Measurements from ENCODE around the gene ENTREP1. TPM values are rescaled to one million over a fixed set of nuclear protein-coding genes. Genes with fewer than 3 reads are reported as not detected.

The ENTREP1 gene
- total RNA-seq, 1 donor from 2014 or later: 2.6 TPM

GRCh38 chr9:69428017-69428785 is 103.2 kb downstream of the ENTREP1 start:
- peaks cover 7% of the 10 kb centered on the region for H3K4me1 Mint-ChIP-seq
- H3K9me3 Mint-ChIP-seq: no peaks in the 10 kb centered on the region
- peaks cover 15% of the 10 kb centered on the region for H3K36me3 Mint-ChIP-seq
- H3K27ac Mint-ChIP-seq: no peak overlapping the region
- no peak for TF ChIP-seq CTCF (IDR thresholded peaks at IDR 0.05; ENCODE audit: unreplicated experiment)
- DNase-seq (ENCODE audit: low spot score in 2 of 2, unreplicated experiment in 2 of 2): no peak
- peaks cover 15% of the 10 kb centered on the region for H3K27me3 Mint-ChIP-seq (ENCODE audit: low read depth)
- H3K4me3 Mint-ChIP-seq: no peak overlapping the region

DNA sequence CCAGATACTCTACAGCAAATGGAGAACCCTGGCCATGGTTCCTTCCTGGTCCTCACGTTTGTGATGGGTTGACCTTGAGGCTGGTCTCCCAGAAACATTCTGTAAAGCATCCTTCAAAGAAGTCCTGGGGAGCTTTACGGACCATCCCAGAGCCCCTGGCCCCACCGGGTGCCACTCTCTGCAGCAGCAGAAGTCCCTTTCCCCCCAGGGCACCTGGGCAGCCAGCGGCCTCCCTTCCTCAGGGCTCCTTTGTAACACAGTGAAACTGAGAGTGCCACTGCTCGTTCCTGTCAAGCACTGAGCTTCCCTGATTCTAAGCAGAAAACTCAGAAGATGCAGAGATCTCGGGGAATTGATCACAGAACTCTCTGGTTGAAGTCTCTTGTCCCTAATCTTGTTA is 104.3 kb downstream of the ENTREP1 start:
- Mint-ChIP-seq H3K4me3 (no peak overlapping the region), H3K9me3 (no peaks in the 10 kb centered on the region), H3K27ac (no peak overlapping the region), H3K36me3 (peaks cover 15% of the 10 kb centered on the region), H3K27me3 (ENCODE audit: low read depth) (peaks cover 15% of the 10 kb centered on the region), H3K4me1 (peaks cover 7% of the 10 kb centered on the region)
- no peak for TF ChIP-seq CTCF (IDR thresholded peaks at IDR 0.05; ENCODE audit: unreplicated experiment)
- DNase-seq (ENCODE audit: low spot score in 2 of 2, unreplicated experiment in 2 of 2): no peak

DNA sequence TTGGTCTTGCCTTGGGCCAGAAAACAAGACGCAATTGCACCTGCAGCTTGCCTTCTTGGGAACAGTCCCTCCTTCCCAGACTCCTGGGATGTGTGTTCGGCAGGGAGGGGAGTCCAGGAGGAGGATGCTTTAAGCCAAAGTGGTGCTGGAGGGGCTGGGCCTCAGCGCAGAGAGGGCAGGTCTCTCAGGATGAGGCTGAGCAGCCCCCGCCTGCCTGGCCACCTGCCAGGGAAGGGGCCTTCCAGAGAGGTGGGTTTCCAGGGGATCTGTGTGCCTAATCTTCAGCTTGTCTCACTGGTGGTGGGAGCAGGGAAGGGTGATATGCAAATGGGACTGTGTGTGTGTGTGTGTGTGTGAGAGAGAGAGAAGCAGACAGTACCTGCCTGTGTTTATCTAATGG is 105.2 kb downstream of the ENTREP1 start:
- TF ChIP-seq CTCF (IDR thresholded peaks at IDR 0.05; ENCODE audit: unreplicated experiment): no peak
- Mint-ChIP-seq H3K9me3 (no peaks in the 10 kb centered on the region), H3K27ac (no peak overlapping the region), H3K27me3 (ENCODE audit: low read depth) (peaks cover 13% of the 10 kb centered on the region), H3K4me3 (no peak overlapping the region), H3K4me1 (peaks cover 7% of the 10 kb centered on the region), H3K36me3 (peaks cover 15% of the 10 kb centered on the region)
- no peak for DNase-seq (ENCODE audit: low spot score in 2 of 2, unreplicated experiment in 2 of 2)

DNA sequence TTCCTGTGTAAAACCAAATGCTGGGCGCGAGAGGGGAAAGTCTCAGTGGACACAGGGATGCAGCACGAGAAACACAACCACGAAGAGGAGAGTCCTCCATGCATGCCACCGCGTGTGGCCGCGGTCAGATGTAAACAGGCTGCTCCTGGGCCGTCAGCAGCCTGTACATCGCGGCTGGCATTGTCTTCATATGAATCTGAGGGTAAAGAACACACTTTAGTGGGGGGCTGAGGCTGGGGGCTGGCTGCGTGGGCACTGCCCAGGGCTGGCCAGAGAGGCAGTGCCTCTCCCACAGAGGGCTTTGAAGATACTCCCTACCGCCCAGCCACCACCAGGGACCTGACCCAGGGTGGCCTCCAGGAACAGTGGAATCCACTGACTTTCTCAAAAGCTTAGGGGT is 106.2 kb downstream of the ENTREP1 start:
- no peak for TF ChIP-seq CTCF (IDR thresholded peaks at IDR 0.05; ENCODE audit: unreplicated experiment)
- Mint-ChIP-seq H3K9me3 (no peaks in the 10 kb centered on the region), H3K4me1 (peaks cover 7% of the 10 kb centered on the region), H3K27me3 (ENCODE audit: low read depth) (peaks cover 11% of the 10 kb centered on the region), H3K4me3 (no peak overlapping the region), H3K36me3 (peaks cover 15% of the 10 kb centered on the region), H3K27ac (no peak overlapping the region)
- no peak for DNase-seq (ENCODE audit: low spot score in 2 of 2, unreplicated experiment in 2 of 2)

GRCh38 chr9:69431777-69432176 is 106.8 kb downstream of the ENTREP1 start:
- DNase-seq (ENCODE audit: low spot score in 2 of 2, unreplicated experiment in 2 of 2): no peak
- no peaks in the 10 kb centered on the region for H3K9me3 Mint-ChIP-seq
- no peak overlapping the region for H3K27ac Mint-ChIP-seq
- H3K27me3 Mint-ChIP-seq (ENCODE audit: low read depth): peaks cover 11% of the 10 kb centered on the region
- TF ChIP-seq CTCF (IDR thresholded peaks at IDR 0.05; ENCODE audit: unreplicated experiment): no peak
- H3K36me3 Mint-ChIP-seq: peaks cover 15% of the 10 kb centered on the region
- H3K4me3 Mint-ChIP-seq: no peak overlapping the region
- peaks cover 7% of the 10 kb centered on the region for H3K4me1 Mint-ChIP-seq

All from mesothelial cell of epicardium (in vitro differentiated cells).